Fibroblast of lung (primary cell): ENCODE data around the gene OGFOD2.

Source experiments
- CTCF ChIP-seq, 2 donors: IDR thresholded peaks in 1 of 2; conservative IDR thresholded peaks in 1 of 2; 1 replicate in 1 of 2; 2 replicates in 1 of 2; pipeline ENCODE4 v1.5.1; 2011 to 2012; ENCODE audit warnings: low read length in 2 of 2, control low read depth in 1 of 2, inconsistent platforms in 1 of 2, low read depth in 1 of 2, mild to moderate bottlenecking in 1 of 2
- EZH2 ChIP-seq: IDR thresholded peaks from 2 replicates; pipeline ENCODE4 v1.5.1; 2012; ENCODE audit warnings: low read length, control low read depth, mild to moderate bottlenecking; ENCODE audit errors: missing control alignments

- TF ChIP-seq CTCF (conservative IDR thresholded peaks at IDR 0.05 in 1 of 2, IDR thresholded peaks at IDR 0.05 in 1 of 2; ENCODE audit: low read depth in 1 of 2, low read length in 2 of 2) (no peak), EZH2 (no peak)
Observed at GRCh38 chr12:122975790-122976647, 975 bp downstream of the OGFOD2 start.
